ENCODE results near the gene MEIS1.
"Not testable (repeated sequence)": the region's sequence is repeated elsewhere in the genome, so short reads cannot be mapped to it uniquely, and the experiment has no call there.

Gene MEIS1

GRCh38 chr2:66434679-66435548 lies at the start of gene MEIS1:
TSS of gene MEIS1 (plus strand) at chr2:66435125. CDS start at chr2:66435857, 732 bp downstream.
- FAIRE-seq: no peak

GRCh38 chr2:66387016-66387753 lies 47.7 kb upstream of the MEIS1 start:
- no peak for FAIRE-seq

- no peak for FAIRE-seq
Observed at GRCh38 chr2:66389651-66390131, 45.2 kb upstream of the MEIS1 start.

- FAIRE-seq: no peak
Observed at GRCh38 chr2:66390152-66390551, 44.8 kb upstream of the MEIS1 start.

- FAIRE-seq: no peak
Observed at GRCh38 chr2:66390811-66391210, 44.1 kb upstream of the MEIS1 start.

GRCh38 chr2:66391240-66391639 lies 43.7 kb upstream of the MEIS1 start:
- FAIRE-seq: not testable (repeated sequence)

GRCh38 chr2:66405473-66405872 lies 29.5 kb upstream of the MEIS1 start:
- no peak for FAIRE-seq

GRCh38 chr2:66408905-66409304 lies 26.0 kb upstream of the MEIS1 start:
- FAIRE-seq: no peak

GRCh38 chr2:66412874-66413273 lies 22.1 kb upstream of the MEIS1 start:
- FAIRE-seq: no peak

- FAIRE-seq: no peak
Observed at GRCh38 chr2:66414896-66415295, 20.0 kb upstream of the MEIS1 start.

GRCh38 chr2:66418381-66418780 lies 16.5 kb upstream of the MEIS1 start:
- FAIRE-seq: no peak

GRCh38 chr2:66421612-66422011 lies 13.3 kb upstream of the MEIS1 start:
- no peak for FAIRE-seq

- FAIRE-seq: no peak
Observed at GRCh38 chr2:66423391-66424124, 11.4 kb upstream of the MEIS1 start.

- FAIRE-seq: no peak
Observed at GRCh38 chr2:66426244-66427111, 8.4 kb upstream of the MEIS1 start.

GRCh38 chr2:66427300-66427699 lies 7.6 kb upstream of the MEIS1 start:
- FAIRE-seq: no peak

- peak; percentile 52 for FAIRE-seq
Observed at GRCh38 chr2:66428986-66429612, 5.8 kb upstream of the MEIS1 start.

GRCh38 chr2:66429693-66430504 lies 5.0 kb upstream of the MEIS1 start:
- no peak for FAIRE-seq

GRCh38 chr2:66430505-66431273 lies 4.2 kb upstream of the MEIS1 start:
- no peak for FAIRE-seq

- FAIRE-seq: no peak
Observed at GRCh38 chr2:66431274-66431642, 3.7 kb upstream of the MEIS1 start.

Data from A204.1 (cell line).